SK-N-MC (cell line): Measurements from ENCODE around the gene PPP2R2C.

Experiments used
- EZH2 ChIP-seq: fragments of 200-600 bp; sonication (generic); IDR thresholded peaks from one replicate; pipeline ENCODE4 v1.6.1; 2017; ENCODE audit warnings: antibody characterized with exemption
- POLR2AphosphoS5 ChIP-seq: IDR thresholded peaks from 2 replicates; pipeline ENCODE4 v1.6.1; 2012; ENCODE audit warnings: mild to moderate bottlenecking, low read depth, low read length, borderline replicate concordance

DNA sequence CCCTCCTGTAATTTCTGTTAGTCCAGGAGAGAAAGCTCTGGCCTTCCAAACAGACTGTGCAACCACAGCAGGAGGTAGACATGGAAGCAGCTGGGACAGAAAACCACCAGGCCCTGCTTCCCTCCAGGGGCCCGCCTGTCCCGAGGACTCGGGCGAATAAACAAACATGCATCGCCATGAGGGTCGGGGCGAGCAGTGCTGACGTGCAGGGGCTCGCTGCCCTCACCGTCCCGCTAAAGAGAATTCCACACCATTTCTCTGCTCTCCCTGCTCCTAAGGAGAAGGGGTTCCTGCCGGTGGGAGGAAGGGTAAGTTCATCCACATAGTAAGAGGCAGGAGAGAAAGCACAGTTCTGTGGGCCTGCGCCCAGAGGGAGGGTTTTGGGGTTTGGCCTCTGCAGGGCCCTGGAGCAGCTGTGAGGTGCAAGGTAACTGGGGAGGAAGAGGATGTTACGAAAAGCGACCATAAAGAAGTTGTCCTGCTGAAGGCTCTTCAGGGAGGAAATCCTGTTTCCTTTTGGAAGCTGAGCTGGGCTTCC is 147.9 kb downstream of the PPP2R2C start:
- TF ChIP-seq POLR2AphosphoS5 (no peak), EZH2 (no peak)
